Measurements from ENCODE around the gene LRRC70. TPM values are rescaled to one million over a fixed set of nuclear protein-coding genes. Genes with fewer than 3 reads are reported as not detected.

The LRRC70 gene
- polyA plus RNA-seq, 3 donors, result 0.23 to 2.4 TPM; not detected in 1

DNA sequence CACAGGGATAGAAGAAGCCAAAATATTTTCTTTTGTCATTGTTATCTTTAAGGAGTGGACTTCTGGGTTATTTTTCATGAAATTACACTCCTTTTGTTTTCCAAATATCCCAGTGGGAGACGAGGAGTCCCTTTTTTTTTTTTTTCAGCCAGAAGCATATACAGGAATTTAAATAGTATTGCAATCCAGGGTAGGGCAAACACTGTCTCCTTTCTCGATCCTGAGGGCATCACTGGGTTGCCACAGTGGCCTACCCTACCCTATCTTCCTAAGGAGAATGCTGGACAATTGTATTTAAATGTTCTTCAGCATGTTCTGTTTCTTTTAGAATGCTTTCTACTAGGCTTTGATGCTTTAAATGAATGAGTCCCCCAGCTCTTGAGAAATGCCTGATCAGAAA lies 47.9 kb downstream of the LRRC70 start:
- DNase-seq, result no peak
- Histone ChIP-seq H3K79me2 (ENCODE audit: insufficient read depth, low read length) (no peaks in the 10 kb centered on the region), H3K4me1 (ENCODE audit: control insufficient read depth in 1 of 2, insufficient read depth in 2 of 2, low read length in 2 of 2) (no peaks in the 10 kb centered on the region), H3K27ac (ENCODE audit: low read depth in 1 of 2, low read length in 2 of 2) (no peak overlapping the region), H3K27me3 (ENCODE audit: control insufficient read depth in 2 of 2, insufficient read depth in 2 of 2, low read length in 2 of 2) (no peaks in the 10 kb centered on the region), H3K9me3 (replicated peaks in 1 of 2; ENCODE audit: control insufficient read depth in 1 of 2, insufficient read depth in 1 of 2, low read length in 2 of 2) (no peaks in the 10 kb centered on the region), H3K9ac (ENCODE audit: insufficient read depth, low read length, poor library complexity, severe bottlenecking) (no peak overlapping the region), H3K4me3 (replicated peaks in 1 of 3; ENCODE audit: low read depth in 2 of 3, low read length in 3 of 3) (no peak overlapping the region), H2AFZ (ENCODE audit: insufficient read depth, low read depth, low read length, poor library complexity, severe bottlenecking) (no peak overlapping the region), H4K20me1 (ENCODE audit: insufficient read depth, low read length) (no peaks in the 10 kb centered on the region), H3K4me2 (replicated peaks; ENCODE audit: extremely low read depth, low read length, poor library complexity, severe bottlenecking) (no peak overlapping the region), H3K36me3 (replicated peaks in 1 of 2; ENCODE audit: control insufficient read depth in 1 of 2, insufficient read depth in 2 of 2, low read length in 2 of 2) (peaks cover 6 to 31% of the 10 kb centered on the region in 2 donors)
- Mint-ChIP-seq H3K4me3 (no peak overlapping the region), H3K9me3 (no peaks in the 10 kb centered on the region), H3K27ac (no peak overlapping the region), H3K36me3 (peaks cover 19 to 22% of the 10 kb centered on the region in 2 donors), H3K4me1 (no peaks in the 10 kb centered on the region), H3K27me3 (ENCODE audit: low read depth in 3 of 3) (no peaks in the 10 kb centered on the region)
- intact Hi-C loops (cut with micrococcal nuclease), result no loop called here
- no CpG with 5 or more reads among the region's 2 CpGs for WGBS (ENCODE audit: insufficient coverage)
- no peak for TF ChIP-seq CTCF (IDR thresholded peaks at IDR 0.05)

DNA sequence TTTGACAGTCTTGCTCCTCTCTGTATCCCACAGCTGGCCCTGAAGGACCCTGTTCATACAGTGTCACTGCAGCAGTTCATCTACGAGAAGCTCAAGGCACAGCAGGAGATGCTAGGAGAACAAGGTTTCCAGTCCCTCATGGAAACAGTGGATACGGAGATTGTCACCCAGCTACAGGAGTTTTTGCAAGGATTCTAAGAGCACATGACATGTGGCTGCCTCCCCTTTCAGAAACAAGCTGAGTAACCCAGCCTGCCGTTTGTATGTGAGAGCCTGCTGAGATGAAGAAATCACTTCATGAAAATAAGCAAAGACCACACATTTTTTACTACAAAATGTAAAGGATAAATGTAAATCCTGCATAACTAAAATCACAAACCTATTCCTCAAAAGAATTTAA lies 48.5 kb downstream of the LRRC70 start:
- H3K27me3 Mint-ChIP-seq (ENCODE audit: low read depth in 3 of 3), result no peaks in the 10 kb centered on the region
- intact Hi-C loops (cut with micrococcal nuclease), result no loop called here

More for the DNA sequence above, 48.5 kb downstream of the LRRC70 start:
- Histone ChIP-seq H3K27ac (ENCODE audit: low read depth in 1 of 2, low read length in 2 of 2) (no peak overlapping the region), H2AFZ (ENCODE audit: insufficient read depth, low read depth, low read length, poor library complexity, severe bottlenecking) (no peak overlapping the region), H3K27me3 (ENCODE audit: control insufficient read depth in 2 of 2, insufficient read depth in 2 of 2, low read length in 2 of 2) (no peaks in the 10 kb centered on the region), H4K20me1 (ENCODE audit: insufficient read depth, low read length) (no peaks in the 10 kb centered on the region), H3K4me3 (replicated peaks in 1 of 3; ENCODE audit: low read depth in 2 of 3, low read length in 3 of 3) (no peak overlapping the region), H3K79me2 (ENCODE audit: insufficient read depth, low read length) (no peaks in the 10 kb centered on the region), H3K4me1 (ENCODE audit: control insufficient read depth in 1 of 2, insufficient read depth in 2 of 2, low read length in 2 of 2) (no peaks in the 10 kb centered on the region), H3K9ac (ENCODE audit: insufficient read depth, low read length, poor library complexity, severe bottlenecking) (no peak overlapping the region), H3K4me2 (replicated peaks; ENCODE audit: extremely low read depth, low read length, poor library complexity, severe bottlenecking) (no peak overlapping the region), H3K9me3 (replicated peaks in 1 of 2; ENCODE audit: control insufficient read depth in 1 of 2, insufficient read depth in 1 of 2, low read length in 2 of 2) (no peaks in the 10 kb centered on the region), H3K36me3 (replicated peaks in 1 of 2; ENCODE audit: control insufficient read depth in 1 of 2, insufficient read depth in 2 of 2, low read length in 2 of 2) (peaks cover 6 to 31% of the 10 kb centered on the region in 2 donors)
- Mint-ChIP-seq H3K4me1 (no peaks in the 10 kb centered on the region), H3K4me3 (no peak overlapping the region), H3K36me3 (peaks cover 19 to 20% of the 10 kb centered on the region in 2 donors), H3K27ac (peak overlapping the region in 1 of 7 donors; percentile 3), H3K9me3 (no peaks in the 10 kb centered on the region)
- WGBS (ENCODE audit: insufficient coverage), result 90% methylated on average over 2 of the region's 3 CpGs
- DNase-seq, result no peak
- no peak for TF ChIP-seq CTCF (IDR thresholded peaks at IDR 0.05)

Data from CD14-positive monocyte (primary cell).